Progenitor cell of endocrine pancreas (in vitro differentiated cells): ENCODE measurements around the gene RNPEPL1. TPM values are rescaled to one million over a fixed set of nuclear protein-coding genes. Genes with fewer than 3 reads are reported as not detected.

ENCODE experiments used
- DNase-seq: peaks from one replicate; pipeline ENCODE4 v3.0.0; 2021; ENCODE audit warnings: low spot score; ENCODE audit not compliant: unreplicated experiment
- H3K27ac Mint-ChIP-seq: 2 replicates; pipeline ENCODE4 v1.8.0; 2021; ENCODE audit warnings: mild to moderate bottlenecking, moderate library complexity, mixed read lengths
- H3K27me3 Mint-ChIP-seq: 2 replicates; pipeline ENCODE4 v1.8.0; 2021; ENCODE audit warnings: mixed read lengths
- H3K36me3 Mint-ChIP-seq: 2 replicates; pipeline ENCODE4 v1.8.0; 2022; ENCODE audit warnings: mixed read lengths; ENCODE audit not compliant: insufficient read depth
- H3K4me1 Mint-ChIP-seq: 2 replicates; pipeline ENCODE4 v1.8.0; 2021; ENCODE audit warnings: low read depth, mixed read lengths
- H3K4me3 Mint-ChIP-seq: 2 replicates; pipeline ENCODE4 v1.8.0; 2021; ENCODE audit warnings: low read depth, mild to moderate bottlenecking, moderate library complexity, mixed read lengths
- H3K9me3 Mint-ChIP-seq: 2 replicates; pipeline ENCODE4 v1.8.0; 2021; ENCODE audit warnings: low read depth, mixed read lengths
- CTCF ChIP-seq: fragments of 200-600 bp; sonication (generic); IDR thresholded peaks from one replicate; pipeline ENCODE4 v1.5.0; 2021; ENCODE audit warnings: antibody characterized with exemption, mild to moderate bottlenecking; ENCODE audit not compliant: unreplicated experiment
- total RNA-seq: library from RNA; stranded (reverse); gene quantifications from 2 replicates; pipeline ENCODE4 v1.2.1, GENCODE V29; 2021

Gene RNPEPL1
- total RNA-seq, 1 donor from 2014 or later: 52.2 TPM

GRCh38 chr2:240605867-240606743 is 37.8 kb downstream of the RNPEPL1 start:
- Mint-ChIP-seq H3K27me3 (no peaks in the 10 kb centered on the region), H3K4me3 (no peak overlapping the region)

GRCh38 chr2:240611601-240612210 is 43.4 kb downstream of the RNPEPL1 start:
- DNase-seq: no peak
- H3K4me3 Mint-ChIP-seq: no peak overlapping the region
- peaks cover 1% of the 10 kb centered on the region for H3K9me3 Mint-ChIP-seq
- H3K36me3 Mint-ChIP-seq: peaks cover 9% of the 10 kb centered on the region
- no peaks in the 10 kb centered on the region for H3K4me1 Mint-ChIP-seq
- no peak overlapping the region for H3K27ac Mint-ChIP-seq
- no peaks in the 10 kb centered on the region for H3K27me3 Mint-ChIP-seq
- no peak for TF ChIP-seq CTCF

More at GRCh38 chr2:240605867-240606743, 37.8 kb downstream of the RNPEPL1 start:
- no peak for DNase-seq
- no peak overlapping the region for H3K27ac Mint-ChIP-seq
- peaks cover 5% of the 10 kb centered on the region for H3K4me1 Mint-ChIP-seq
- no peaks in the 10 kb centered on the region for H3K36me3 Mint-ChIP-seq
- no peaks in the 10 kb centered on the region for H3K9me3 Mint-ChIP-seq
- no peak for TF ChIP-seq CTCF

DNA sequence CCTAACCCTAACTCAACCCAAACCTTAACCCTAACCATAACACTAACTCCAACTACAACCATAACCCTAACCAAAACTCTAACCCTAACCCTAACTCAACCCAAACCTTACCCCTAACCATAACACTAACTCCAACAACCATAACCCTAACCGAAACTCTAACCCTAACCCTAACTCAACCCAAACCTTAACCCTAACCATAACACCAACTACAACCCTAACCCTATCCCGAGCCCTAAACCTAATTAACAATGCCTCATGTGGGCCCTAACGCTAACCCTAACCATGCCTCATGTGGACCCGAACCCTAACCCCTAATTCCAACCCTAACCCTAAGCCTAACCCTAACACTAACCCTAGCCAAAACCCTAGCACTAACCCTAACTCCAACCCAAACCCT is 45.5 kb downstream of the RNPEPL1 start:
- H3K4me3 Mint-ChIP-seq: no peak overlapping the region
- H3K4me1 Mint-ChIP-seq: no peaks in the 10 kb centered on the region
- no peak for DNase-seq
- H3K27ac Mint-ChIP-seq: no peak overlapping the region
- H3K36me3 Mint-ChIP-seq: peaks cover 17% of the 10 kb centered on the region
- no peaks in the 10 kb centered on the region for H3K27me3 Mint-ChIP-seq
- peaks cover 13% of the 10 kb centered on the region for H3K9me3 Mint-ChIP-seq
- no peak for TF ChIP-seq CTCF

DNA sequence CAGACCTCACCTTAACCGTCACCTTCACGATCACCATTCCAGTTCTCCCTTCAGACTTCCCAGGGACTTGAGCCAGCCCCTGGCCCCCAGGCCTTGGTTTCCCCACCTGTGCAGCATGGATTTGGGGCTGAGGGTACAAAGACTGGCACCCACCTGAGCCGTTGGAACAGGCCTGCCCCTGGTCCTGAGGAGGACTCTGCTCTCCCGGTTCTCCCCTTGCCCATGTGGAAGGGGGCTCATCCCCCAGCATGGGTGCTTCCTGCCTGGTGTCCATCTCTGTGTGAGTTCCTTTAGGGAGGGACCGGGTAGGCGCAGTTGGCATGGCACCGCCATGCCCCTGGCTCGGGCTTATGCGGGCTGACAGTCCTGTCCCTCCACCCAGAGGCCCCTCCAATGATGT is 46.1 kb downstream of the RNPEPL1 start:
- no peaks in the 10 kb centered on the region for H3K4me1 Mint-ChIP-seq
- peaks cover 22% of the 10 kb centered on the region for H3K36me3 Mint-ChIP-seq
- TF ChIP-seq CTCF: no peak
- no peak for DNase-seq
- no peak overlapping the region for H3K27ac Mint-ChIP-seq
- no peak overlapping the region for H3K4me3 Mint-ChIP-seq
- no peaks in the 10 kb centered on the region for H3K27me3 Mint-ChIP-seq
- H3K9me3 Mint-ChIP-seq: peaks cover 14% of the 10 kb centered on the region

DNA sequence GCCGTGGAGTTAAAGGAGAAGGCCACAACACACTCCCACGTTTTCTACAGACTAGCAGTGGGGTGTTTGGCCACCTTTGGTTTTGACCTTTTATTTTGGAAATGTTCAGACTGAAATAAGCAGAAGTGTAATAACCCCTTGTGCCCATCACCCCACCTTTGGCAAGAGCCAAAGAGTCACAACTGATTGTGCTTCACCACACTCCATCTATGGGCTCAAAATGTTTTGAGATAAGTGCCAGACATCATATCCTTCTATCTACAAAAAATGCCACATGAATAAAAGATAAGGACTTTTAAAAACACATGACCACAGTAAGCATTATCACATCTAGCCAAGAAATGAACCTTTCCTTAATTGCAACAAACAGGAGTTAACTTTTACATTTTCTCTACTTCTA is 47.1 kb downstream of the RNPEPL1 start:
- Mint-ChIP-seq H3K9me3 (peaks cover 14% of the 10 kb centered on the region), H3K27ac (no peak overlapping the region), H3K36me3 (peaks cover 22% of the 10 kb centered on the region), H3K4me1 (no peaks in the 10 kb centered on the region), H3K27me3 (no peaks in the 10 kb centered on the region), H3K4me3 (no peak overlapping the region)
- no peak for TF ChIP-seq CTCF
- no peak for DNase-seq
